HG02798 (cell line): ENCODE measurements around the gene DCUN1D2.
"Not testable (repeated sequence)": the region's sequence is repeated elsewhere in the genome, so short reads cannot be mapped to it uniquely, and the experiment has no call there.

ENCODE experiments used
- ATAC-seq: cut with Tn5 transposase; IDR thresholded peaks from one replicate; pipeline ENCODE4 v1.9.1; 2021; ENCODE audit warnings: mild to moderate bottlenecking; ENCODE audit not compliant: unreplicated experiment, poor library complexity

DCUN1D2 gene

GRCh38 chr13:113490496-113491417 lies at the start of gene DCUN1D2:
DCUN1D2 (minus strand) TSS chr13:113490711; CDS start chr13:113490669, 42 bp downstream.
- peak; percentile 93 for ATAC-seq

- no peak for ATAC-seq
These were observed 49.3 kb upstream of the DCUN1D2 start for GRCh38 chr13:113539822-113540221.

DNA sequence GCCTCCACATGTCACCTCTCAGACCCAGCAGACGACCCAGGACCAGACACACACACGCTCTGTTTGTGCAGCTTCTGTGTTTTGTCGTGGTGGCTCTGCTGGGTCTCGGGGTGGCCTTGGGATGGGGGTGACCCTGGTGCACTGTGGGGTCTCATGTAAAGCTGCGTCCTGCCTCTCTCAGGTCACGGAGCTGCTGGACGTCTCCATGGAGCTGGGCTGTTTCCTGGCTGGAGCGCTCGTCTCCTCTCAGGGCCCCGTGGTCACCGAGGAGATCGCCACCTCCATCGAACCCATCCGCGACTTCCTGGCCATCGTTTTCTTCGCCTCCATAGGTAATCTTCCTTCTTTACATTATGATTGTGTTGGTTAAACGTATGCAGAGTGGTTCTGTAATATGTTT lies 48.7 kb upstream of the DCUN1D2 start:
- ATAC-seq = no peak

DNA sequence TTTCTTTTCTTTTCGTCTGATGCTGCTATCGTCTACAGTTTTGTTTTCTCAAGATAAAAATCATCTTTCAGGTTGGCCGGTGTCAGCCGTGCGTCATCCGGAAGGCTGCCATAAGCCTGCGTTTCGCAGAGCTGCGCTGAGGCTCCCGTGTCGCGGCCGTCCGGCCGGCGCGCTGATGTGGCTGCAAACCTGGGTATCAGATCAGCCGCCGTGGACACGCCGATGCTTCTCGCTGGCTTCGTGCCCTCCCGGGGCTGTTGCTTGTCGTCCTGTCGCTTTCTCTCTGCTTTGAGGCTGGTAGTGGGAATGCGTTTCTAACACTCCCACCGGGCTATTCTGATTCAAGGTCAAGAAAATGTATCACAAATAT lies 48.2 kb upstream of the DCUN1D2 start:
- ATAC-seq = no peak

- ATAC-seq = no peak
These were observed 47.6 kb upstream of the DCUN1D2 start for GRCh38 chr13:113537909-113538688.

DNA sequence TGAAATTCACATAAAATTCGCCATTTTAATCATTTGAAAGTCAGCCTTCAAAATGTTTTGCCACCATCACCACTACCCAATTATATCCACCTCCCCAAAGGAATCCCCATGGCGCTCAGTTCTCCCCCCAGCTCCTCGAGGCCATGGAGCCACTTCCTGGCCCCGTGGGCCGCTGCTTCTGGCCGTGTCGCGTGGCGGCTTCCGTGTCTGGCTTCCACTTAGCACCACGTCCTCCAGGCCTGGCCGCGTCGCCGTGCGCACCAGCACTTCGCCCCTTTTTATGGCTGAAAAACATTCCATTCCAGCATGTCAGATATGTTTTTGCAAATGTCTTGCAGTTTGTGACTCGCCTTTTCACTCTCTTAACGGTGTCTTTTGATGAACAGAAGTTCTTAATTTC lies 46.7 kb upstream of the DCUN1D2 start:
- ATAC-seq = no peak

- no peak for ATAC-seq
These were observed 46.1 kb upstream of the DCUN1D2 start for GRCh38 chr13:113536461-113537110.

DNA sequence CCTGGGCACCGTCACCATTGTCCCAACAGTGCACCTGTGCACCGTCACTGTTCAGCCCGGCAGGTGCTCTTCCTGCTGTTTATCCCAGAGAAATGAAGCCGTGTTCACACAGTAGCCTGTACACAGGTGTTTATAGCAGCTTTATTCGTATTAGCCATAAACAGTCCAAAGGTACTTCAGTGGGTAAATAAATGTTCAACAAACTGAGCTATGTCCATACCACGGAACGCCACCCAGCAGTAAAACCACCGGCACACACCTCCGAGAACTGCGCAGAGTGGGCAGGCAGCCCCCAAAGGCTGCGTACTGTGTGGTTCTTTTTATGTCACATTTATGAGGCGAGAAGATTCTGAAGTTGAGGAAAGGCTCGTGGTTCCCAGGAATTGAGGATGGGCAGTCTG lies 44.9 kb upstream of the DCUN1D2 start:
- no peak for ATAC-seq

DNA sequence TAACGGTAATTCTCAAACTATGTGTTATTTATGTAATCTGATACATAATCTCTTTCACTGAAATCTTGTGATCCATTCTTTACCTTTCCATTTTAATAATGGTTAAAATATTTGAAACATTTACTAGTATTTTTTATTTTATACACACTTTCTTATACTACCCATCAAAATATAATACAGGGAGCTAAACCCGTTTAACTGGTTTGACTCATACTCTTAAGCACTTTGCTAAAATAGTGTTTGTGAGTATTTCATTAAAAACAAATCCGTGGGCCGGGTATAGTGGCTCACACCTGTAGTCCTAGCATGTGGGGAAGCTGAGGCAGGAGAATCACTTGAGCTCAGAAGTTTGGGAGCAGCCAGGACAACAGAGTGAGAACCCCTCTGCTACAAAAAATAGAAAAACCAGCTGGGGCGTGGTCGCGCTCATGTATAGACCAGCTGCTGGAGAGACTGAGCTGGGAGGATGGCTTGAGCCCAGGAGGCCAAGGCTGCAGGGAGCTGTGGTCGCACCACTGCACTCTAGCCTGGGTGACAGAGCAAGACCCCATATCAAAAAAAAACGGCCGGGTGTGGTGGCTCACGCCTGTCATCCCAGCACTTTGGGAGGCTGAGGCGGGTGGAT lies 43.8 kb upstream of the DCUN1D2 start:
- ATAC-seq = no peak

GRCh38 chr13:113533161-113533840 lies 42.8 kb upstream of the DCUN1D2 start:
- ATAC-seq = no peak

- ATAC-seq = no peak
These were observed 41.8 kb upstream of the DCUN1D2 start for GRCh38 chr13:113532156-113532806.

GRCh38 chr13:113531041-113531873 lies 40.7 kb upstream of the DCUN1D2 start:
- ATAC-seq = no peak

GRCh38 chr13:113528813-113529180 lies 38.3 kb upstream of the DCUN1D2 start:
- no peak for ATAC-seq

GRCh38 chr13:113528101-113528812 lies 37.7 kb upstream of the DCUN1D2 start:
- ATAC-seq = no peak

GRCh38 chr13:113527272-113527958 lies 36.9 kb upstream of the DCUN1D2 start:
- no peak for ATAC-seq

DNA sequence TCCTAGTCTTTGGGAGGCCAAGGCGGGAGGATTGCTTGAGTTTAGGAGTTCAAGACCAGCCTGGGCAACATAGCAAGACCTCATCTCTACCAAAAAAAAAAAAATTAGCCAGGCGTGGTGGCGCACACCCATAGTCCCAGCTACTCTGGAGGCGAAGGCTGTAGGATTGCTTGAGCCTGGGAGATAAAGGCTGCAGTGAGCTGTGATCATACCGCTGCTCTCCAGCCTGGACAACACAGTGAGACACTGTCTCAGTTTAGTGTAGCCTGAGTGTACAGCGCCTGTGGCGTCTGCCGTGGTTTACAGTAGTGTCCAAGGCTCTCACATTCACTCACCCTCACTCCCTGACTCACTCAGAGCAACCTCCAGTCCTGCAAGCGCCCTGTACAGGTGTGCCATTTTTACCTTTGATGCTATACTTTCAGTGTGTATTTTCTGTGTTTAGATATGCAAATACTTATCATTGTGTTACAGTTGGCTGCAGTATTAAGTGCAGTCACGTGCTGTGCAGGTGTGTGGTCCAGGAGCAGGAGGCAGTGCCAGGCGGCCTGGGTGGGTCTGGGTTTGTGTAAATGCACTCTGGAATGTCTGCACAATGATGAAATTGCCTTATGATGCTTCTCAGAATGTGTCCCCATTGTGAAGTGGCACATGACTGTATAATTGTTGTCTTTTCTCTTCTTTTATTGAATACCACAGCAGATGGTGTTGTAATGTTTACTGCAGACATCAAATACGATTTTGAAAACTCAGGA lies 36.1 kb upstream of the DCUN1D2 start:
- ATAC-seq = no peak

DNA sequence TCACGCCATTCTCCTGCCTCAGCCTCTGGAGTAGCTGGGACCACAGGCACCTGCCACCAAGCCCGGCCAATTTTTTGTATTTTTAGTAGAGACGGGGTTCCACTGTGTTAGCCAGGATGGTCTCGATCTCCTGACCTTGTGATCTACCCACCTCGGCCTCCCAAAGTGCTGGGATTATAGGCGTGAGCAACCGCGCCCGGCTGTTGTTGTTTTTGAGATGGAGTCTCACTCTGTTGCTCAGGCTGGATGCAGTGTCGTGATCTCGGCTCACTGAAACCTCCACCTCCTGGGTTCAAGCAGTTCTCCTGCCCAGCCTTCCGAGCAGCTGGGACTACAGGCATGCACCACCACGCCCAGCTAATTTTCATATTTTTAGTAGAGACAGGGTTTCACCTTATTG lies 31.9 kb upstream of the DCUN1D2 start:
- not testable (repeated sequence) for ATAC-seq
